Right atrium auricular region (tissue), 2 donors: ENCODE results near the gene WDR46. TPM values are rescaled to one million over a fixed set of nuclear protein-coding genes. Genes with fewer than 3 reads are reported as not detected.

ENCODE experiments used
- DNase-seq: peaks from one replicate; pipeline ENCODE4 v3.0.0-alpha.2; 2019; ENCODE audit warnings: low spot score
- H3K27ac ChIP-seq, 2 donors: fragments of 200-600 bp; sonication (generic); 1 replicate in 1 of 2; 2 replicates in 1 of 2; pipeline ENCODE4 v1.5.1; 2016 to 2019
- H3K27me3 ChIP-seq, 2 donors: fragments of 200-600 bp; sonication (generic); one replicate each; pipeline versions ENCODE4 v1.5.1 to v1.6.0; 2017 to 2019
- H3K36me3 ChIP-seq: fragments of 200-600 bp; sonication (generic); one replicate; pipeline ENCODE4 v1.5.1; 2016
- H3K4me1 ChIP-seq, 2 donors: fragments of 200-600 bp; sonication (generic); one replicate each; pipeline versions ENCODE4 v1.5.1 to v1.6.0; 2017 to 2019
- H3K4me3 ChIP-seq, 2 donors: fragments of 200-600 bp; sonication (generic); 1 replicate in 1 of 2; 2 replicates in 1 of 2; pipeline ENCODE4 v1.5.1; 2017 to 2019; ENCODE audit warnings: mild to moderate bottlenecking in 1 of 2, moderate library complexity in 1 of 2
- H3K9me3 ChIP-seq, 2 donors: fragments of 200-600 bp; sonication (generic); one replicate each; pipeline ENCODE4 v1.5.1; 2019
- total RNA-seq, 2 donors: library from RNA; depleted of rRNA; stranded (reverse); fragments of >200 nt; gene quantifications; one replicate each; pipeline ENCODE4 v1.1.0, GENCODE V29; 2016
- TF ChIP-seq, protein P1 (sequence below), 2 donors: fragments of 200-600 bp; sonication (generic); IDR thresholded peaks; one replicate each; pipeline ENCODE4 v1.5.1; 2019; ENCODE audit warnings: antibody characterized with exemption in 2 of 2

Gene WDR46, protein sequence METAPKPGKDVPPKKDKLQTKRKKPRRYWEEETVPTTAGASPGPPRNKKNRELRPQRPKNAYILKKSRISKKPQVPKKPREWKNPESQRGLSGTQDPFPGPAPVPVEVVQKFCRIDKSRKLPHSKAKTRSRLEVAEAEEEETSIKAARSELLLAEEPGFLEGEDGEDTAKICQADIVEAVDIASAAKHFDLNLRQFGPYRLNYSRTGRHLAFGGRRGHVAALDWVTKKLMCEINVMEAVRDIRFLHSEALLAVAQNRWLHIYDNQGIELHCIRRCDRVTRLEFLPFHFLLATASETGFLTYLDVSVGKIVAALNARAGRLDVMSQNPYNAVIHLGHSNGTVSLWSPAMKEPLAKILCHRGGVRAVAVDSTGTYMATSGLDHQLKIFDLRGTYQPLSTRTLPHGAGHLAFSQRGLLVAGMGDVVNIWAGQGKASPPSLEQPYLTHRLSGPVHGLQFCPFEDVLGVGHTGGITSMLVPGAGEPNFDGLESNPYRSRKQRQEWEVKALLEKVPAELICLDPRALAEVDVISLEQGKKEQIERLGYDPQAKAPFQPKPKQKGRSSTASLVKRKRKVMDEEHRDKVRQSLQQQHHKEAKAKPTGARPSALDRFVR
- total RNA-seq = 10 to 100 TPM; 22.5 to 30.9 TPM

GRCh38 chr6:33288921-33289783, at the start of gene WDR46, which contains the start of gene PFDN6:
Gene WDR46, minus strand, starts transcription at chr6:33289239. Its CDS starts 69 bp downstream, at chr6:33289170.
Gene PFDN6, plus strand, starts transcription at chr6:33289601. Its CDS starts 256 bp downstream, at chr6:33289857.
- peaks cover 48% of the 10 kb centered on the region for H3K36me3 ChIP-seq
- H3K4me1 ChIP-seq = peaks cover 0 to 24% of the 10 kb centered on the region in 2 donors
- peak within 1 kb of the TSS; percentile 70 to 72 for H3K4me3 ChIP-seq
- H3K27ac ChIP-seq = peak within 1 kb of the TSS; percentile 84 to 86
- peak; percentile 89 for DNase-seq
- H3K27me3 ChIP-seq = no peaks in the 10 kb centered on the region
- TF ChIP-seq, protein P1, sequence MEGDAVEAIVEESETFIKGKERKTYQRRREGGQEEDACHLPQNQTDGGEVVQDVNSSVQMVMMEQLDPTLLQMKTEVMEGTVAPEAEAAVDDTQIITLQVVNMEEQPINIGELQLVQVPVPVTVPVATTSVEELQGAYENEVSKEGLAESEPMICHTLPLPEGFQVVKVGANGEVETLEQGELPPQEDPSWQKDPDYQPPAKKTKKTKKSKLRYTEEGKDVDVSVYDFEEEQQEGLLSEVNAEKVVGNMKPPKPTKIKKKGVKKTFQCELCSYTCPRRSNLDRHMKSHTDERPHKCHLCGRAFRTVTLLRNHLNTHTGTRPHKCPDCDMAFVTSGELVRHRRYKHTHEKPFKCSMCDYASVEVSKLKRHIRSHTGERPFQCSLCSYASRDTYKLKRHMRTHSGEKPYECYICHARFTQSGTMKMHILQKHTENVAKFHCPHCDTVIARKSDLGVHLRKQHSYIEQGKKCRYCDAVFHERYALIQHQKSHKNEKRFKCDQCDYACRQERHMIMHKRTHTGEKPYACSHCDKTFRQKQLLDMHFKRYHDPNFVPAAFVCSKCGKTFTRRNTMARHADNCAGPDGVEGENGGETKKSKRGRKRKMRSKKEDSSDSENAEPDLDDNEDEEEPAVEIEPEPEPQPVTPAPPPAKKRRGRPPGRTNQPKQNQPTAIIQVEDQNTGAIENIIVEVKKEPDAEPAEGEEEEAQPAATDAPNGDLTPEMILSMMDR (IDR thresholded peaks at IDR 0.05) = no peak
- H3K9me3 ChIP-seq = no peaks in the 10 kb centered on the region

DNA sequence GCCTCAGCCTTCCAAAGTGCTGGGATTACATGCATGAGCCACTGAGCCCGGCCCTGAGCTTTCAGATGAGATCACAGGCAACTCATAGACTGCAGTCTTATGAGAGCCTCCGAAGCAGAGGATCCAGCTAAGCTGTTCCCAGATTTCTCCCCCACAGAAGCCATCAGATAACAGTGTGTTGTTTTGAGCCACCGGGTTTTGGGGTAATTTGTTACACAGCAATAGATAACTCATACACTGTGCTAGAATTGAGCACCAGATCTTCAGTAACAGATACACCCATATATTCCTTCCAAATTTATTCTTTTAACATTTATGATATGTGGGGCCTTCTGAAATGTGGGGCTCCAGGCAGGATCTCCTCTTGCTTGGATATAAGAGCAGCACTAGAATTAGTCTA, 47.5 kb upstream of the WDR46 start:
- no peaks in the 10 kb centered on the region for H3K9me3 ChIP-seq
- H3K27ac ChIP-seq = no peak overlapping the region
- H3K36me3 ChIP-seq = no peaks in the 10 kb centered on the region
- no peaks in the 10 kb centered on the region for H3K27me3 ChIP-seq
- TF ChIP-seq, protein P1 (IDR thresholded peaks at IDR 0.05) = no peak
- no peak overlapping the region for H3K4me3 ChIP-seq
- H3K4me1 ChIP-seq = no peaks in the 10 kb centered on the region
- DNase-seq = no peak

DNA sequence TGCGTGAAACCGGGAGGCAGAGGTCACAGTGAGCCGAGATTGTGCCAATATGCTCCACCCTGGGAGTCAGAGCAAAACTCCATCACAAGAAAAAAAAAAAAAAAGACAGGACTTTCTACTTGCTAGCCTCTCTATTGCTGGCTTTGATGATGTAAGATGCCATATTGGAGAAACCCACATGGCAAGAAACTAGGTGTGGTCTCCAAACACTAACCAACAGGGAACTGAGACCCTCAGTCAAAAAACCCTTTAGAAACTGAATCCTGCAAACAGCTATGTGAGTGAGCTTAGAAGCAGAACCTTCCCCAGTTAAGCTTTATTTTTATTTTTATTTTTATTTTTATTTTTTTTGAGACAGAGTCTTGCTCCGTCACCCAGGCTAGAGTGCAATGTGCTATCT, 46.9 kb upstream of the WDR46 start:
- H3K27me3 ChIP-seq = no peaks in the 10 kb centered on the region
- H3K4me3 ChIP-seq = no peak overlapping the region
- TF ChIP-seq, protein P1 (IDR thresholded peaks at IDR 0.05) = no peak
- no peaks in the 10 kb centered on the region for H3K4me1 ChIP-seq
- H3K36me3 ChIP-seq = no peaks in the 10 kb centered on the region
- no peak overlapping the region for H3K27ac ChIP-seq
- DNase-seq = no peak
- H3K9me3 ChIP-seq = no peaks in the 10 kb centered on the region

GRCh38 chr6:33333666-33334065, 44.6 kb upstream of the WDR46 start:
- Histone ChIP-seq H3K27ac (no peak overlapping the region), H3K4me3 (no peak overlapping the region), H3K27me3 (no peaks in the 10 kb centered on the region), H3K9me3 (no peaks in the 10 kb centered on the region), H3K4me1 (no peaks in the 10 kb centered on the region), H3K36me3 (no peaks in the 10 kb centered on the region)
- TF ChIP-seq, protein P1 (IDR thresholded peaks at IDR 0.05) = no peak
- DNase-seq = no peak

DNA sequence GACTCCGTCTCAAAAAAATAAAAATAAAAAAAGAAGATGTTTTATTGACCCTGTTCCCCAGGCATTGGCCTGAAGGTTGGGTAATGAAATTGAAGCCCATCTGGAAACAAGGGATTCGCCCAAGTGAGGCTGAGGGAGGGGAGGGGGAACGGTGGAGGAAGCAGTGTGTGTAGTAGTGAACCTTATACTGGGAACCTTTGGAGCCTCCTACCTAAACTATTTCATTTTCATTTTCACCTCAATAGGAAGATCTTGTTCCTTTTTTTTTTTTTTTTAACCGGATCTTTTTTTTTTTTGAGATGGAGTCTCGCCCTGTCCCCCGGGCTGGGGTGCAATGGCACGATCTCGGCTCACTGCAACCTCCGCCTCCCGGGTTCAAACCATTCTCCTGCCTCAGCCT, 41.7 kb upstream of the WDR46 start:
- Histone ChIP-seq H3K27ac (no peak overlapping the region), H3K9me3 (no peaks in the 10 kb centered on the region), H3K27me3 (no peaks in the 10 kb centered on the region), H3K36me3 (no peaks in the 10 kb centered on the region), H3K4me3 (no peak overlapping the region), H3K4me1 (no peaks in the 10 kb centered on the region)
- no peak for DNase-seq
- TF ChIP-seq, protein P1 (IDR thresholded peaks at IDR 0.05) = no peak
